ENCODE measurements around the gene PPP2R5D.
"Not testable (repeated sequence)": the region's sequence is repeated elsewhere in the genome, so short reads cannot be mapped to it uniquely, and the experiment has no call there.

The PPP2R5D gene

DNA sequence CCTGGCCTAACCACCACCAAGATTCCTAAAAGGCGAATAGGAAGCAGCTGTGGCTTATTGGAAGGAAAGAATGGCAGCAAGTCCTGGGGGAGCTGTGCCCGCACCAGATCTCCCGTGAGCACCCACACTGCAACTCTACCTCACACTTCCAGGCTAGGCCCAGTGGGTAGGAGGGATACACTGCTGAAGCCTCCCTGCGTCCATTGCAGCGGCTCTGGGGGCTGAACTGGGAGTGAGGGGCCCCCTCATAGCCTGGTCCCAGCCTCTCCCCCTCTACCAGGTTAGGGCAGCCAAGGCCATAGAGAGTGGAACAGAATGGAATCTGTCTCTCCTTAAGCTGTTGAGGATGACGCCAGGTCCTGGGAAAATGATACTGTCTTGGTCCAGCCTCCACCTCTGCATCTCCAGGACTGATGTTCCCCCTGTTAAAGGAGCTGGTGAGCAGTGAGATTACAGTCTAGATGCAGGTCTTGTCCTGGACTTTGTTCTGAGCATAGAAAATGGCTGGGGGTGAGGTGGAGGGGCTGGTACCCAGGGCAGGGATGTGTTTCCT lies 43.8 kb upstream of the PPP2R5D start:
- no peak overlapping the region; the same call in 1 of the 2 replicates for H3K27ac ChIP-seq
- TF ChIP-seq, protein P1, sequence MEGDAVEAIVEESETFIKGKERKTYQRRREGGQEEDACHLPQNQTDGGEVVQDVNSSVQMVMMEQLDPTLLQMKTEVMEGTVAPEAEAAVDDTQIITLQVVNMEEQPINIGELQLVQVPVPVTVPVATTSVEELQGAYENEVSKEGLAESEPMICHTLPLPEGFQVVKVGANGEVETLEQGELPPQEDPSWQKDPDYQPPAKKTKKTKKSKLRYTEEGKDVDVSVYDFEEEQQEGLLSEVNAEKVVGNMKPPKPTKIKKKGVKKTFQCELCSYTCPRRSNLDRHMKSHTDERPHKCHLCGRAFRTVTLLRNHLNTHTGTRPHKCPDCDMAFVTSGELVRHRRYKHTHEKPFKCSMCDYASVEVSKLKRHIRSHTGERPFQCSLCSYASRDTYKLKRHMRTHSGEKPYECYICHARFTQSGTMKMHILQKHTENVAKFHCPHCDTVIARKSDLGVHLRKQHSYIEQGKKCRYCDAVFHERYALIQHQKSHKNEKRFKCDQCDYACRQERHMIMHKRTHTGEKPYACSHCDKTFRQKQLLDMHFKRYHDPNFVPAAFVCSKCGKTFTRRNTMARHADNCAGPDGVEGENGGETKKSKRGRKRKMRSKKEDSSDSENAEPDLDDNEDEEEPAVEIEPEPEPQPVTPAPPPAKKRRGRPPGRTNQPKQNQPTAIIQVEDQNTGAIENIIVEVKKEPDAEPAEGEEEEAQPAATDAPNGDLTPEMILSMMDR (IDR thresholded peaks at IDR 0.05): no peak
- no peak for TF ChIP-seq ZFX (IDR thresholded peaks at IDR 0.05; ENCODE audit: borderline replicate concordance)

DNA sequence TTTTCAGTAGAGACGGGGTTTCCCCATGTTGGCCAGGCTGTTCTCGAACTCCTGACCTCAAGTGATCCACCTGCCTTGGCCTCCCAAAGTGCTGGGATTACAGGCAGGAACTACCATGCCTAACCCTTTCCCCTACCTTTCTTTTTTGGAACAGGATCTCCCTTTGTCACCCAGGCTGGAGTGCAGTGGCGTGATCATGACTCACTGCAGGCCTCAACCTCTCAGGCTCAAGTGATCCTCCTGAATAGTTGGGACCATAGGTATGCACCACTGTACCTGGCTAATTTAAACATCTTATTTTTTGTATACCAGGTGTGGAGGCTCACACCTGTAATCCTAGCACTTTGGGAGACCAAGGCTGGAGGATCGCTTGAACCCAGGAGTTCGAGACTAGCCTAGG lies 43.0 kb upstream of the PPP2R5D start:
- not testable (repeated sequence) for H3K27ac ChIP-seq

- no peak for TF ChIP-seq ZFX (IDR thresholded peaks at IDR 0.05; ENCODE audit: borderline replicate concordance)
- TF ChIP-seq, protein P1 (IDR thresholded peaks at IDR 0.05): no peak
- H3K27ac ChIP-seq: no peak overlapping the region
Observed at GRCh38 chr6:42942444-42942843, 41.9 kb upstream of the PPP2R5D start.

DNA sequence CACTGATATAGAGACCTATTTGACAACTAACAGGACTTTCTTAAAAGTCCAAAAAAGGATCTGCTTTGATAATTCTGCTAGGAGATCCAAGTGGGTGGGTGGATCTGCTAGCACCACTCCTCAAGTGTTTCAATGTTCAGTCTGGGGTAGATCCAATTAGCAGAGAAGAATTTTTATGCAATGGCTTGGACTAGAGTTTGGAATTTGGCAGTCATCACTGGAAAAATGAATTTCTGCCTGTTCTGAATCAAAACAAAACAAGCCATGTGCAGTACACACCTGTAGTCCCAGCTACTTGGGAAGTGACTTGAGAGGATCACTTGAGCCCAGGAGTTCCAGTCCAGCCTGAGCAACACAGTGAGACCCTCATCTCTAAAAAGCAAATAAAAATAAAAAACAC lies 36.4 kb upstream of the PPP2R5D start:
- H3K27ac ChIP-seq: no peak overlapping the region
- TF ChIP-seq, protein P1 (IDR thresholded peaks at IDR 0.05): no peak
- no peak for TF ChIP-seq ZFX (IDR thresholded peaks at IDR 0.05; ENCODE audit: borderline replicate concordance)

GRCh38 chr6:42952389-42952788 lies 32.0 kb upstream of the PPP2R5D start:
- TF ChIP-seq, protein P1 (IDR thresholded peaks at IDR 0.05): no peak
- no peak for TF ChIP-seq ZFX (IDR thresholded peaks at IDR 0.05; ENCODE audit: borderline replicate concordance)
- H3K27ac ChIP-seq: 0 out of 2 replicates have a peak overlapping the region, but pooled peaks have one; percentile 4

DNA sequence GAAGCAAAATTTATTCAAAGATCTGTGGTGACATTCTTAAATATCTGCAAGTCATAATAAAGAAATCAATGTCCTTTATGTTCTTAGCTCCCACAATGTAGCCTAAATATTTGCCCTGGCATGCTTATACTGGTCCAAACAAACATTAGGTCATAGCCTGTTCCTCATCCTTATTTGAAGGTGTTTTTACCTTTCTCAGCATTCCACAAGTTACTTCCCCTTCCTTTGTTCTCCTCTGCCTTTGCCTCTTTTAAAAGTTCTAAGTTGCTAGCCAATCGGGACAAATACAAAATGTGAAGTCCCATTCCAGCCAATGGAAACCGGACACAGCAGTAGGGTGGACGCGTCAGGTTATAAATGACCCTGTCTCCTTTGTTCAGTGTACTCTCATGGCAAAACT lies 30.0 kb upstream of the PPP2R5D start:
- H3K27ac ChIP-seq: peak overlapping the region; percentile 71

DNA sequence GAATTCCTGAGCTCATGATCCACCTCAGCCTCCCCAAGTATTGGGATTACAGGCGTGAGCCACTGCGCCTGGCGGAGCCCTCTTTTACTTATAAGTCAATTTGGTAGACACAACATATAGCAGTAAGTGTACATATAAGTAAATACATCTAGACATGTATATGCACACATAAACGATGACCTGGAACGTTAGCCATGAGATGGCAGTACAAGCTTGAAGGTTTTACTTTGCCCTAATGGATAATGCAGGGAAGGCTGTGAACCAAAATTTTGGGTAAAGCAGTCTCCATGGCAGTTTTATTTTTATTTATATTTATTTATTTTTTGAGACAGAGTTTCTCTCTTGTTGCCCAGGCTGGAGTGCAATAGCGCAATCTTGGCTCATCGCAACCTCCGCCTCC lies 26.2 kb upstream of the PPP2R5D start:
- no peak overlapping the region for H3K27ac ChIP-seq
- TF ChIP-seq, protein P1 (IDR thresholded peaks at IDR 0.05): no peak
- no peak for TF ChIP-seq ZFX (IDR thresholded peaks at IDR 0.05; ENCODE audit: borderline replicate concordance)

DNA sequence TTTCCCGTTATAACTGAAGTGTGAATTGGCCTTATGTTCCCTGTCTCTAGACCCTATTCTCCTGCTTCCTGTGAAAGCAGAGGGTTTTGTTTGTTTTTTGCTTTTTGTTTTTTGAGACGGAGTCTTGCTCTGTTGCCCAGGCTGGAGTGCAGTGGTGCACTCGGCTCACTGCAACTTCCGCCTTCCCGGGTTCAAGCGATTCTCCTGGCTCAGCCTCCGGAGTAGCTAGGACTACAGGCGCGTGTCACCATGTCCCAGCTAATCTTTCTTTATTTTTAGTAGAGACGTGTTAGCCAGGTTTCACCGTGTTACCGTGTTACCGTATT lies 24.5 kb upstream of the PPP2R5D start:
- TF ChIP-seq, protein P1 (IDR thresholded peaks at IDR 0.05): no peak
- TF ChIP-seq ZFX (IDR thresholded peaks at IDR 0.05; ENCODE audit: borderline replicate concordance): no peak
- H3K27ac ChIP-seq: peak overlapping the region; percentile 84

All from 22Rv1 (cell line).